SKM-1 treated with dmso at 0.1 percent for 144 hours (cell line): Measurements from ENCODE around the gene TEX13B.
A peak's percentile ranks its signal among the peaks of the same experiment; 100 is the strongest.
"Not testable (repeated sequence)": the region's sequence is repeated elsewhere in the genome, so short reads cannot be mapped to it uniquely, and the experiment has no call there.

ENCODE experiments used
- DNase-seq: peaks from one replicate; lab custom pipeline; 2025; ENCODE audit not compliant: unreplicated experiment; lab: John Stamatoyannopoulos, UW

TEX13B gene, protein sequence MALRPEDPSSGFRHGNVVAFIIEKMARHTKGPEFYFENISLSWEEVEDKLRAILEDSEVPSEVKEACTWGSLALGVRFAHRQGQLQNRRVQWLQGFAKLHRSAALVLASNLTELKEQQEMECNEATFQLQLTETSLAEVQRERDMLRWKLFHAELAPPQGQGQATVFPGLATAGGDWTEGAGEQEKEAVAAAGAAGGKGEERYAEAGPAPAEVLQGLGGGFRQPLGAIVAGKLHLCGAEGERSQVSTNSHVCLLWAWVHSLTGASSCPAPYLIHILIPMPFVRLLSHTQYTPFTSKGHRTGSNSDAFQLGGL

DNA sequence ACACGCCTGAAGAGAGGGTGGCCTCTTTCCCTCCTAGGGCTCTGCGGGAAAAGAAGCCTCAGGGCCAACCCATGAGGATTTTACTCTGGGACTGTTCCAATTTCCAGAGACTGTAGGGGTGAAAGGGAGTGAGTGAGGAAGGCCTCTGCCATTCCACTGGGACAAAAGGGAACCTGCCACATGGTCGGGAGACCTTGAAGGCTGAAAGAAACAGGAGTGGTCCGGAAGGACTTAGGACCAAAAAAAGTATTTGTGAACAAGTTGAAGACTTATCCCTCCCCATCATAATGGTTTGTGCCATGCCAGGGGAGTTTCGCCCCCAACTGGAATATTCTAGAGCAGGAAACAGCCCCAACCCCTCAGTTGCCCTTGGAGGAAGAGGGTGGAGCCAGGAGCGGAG is at the start of gene TEX13B:
Gene TEX13B, minus strand, starts transcription at position 15 of the 400 bp plus-strand sequence. CDS start 243 bp downstream, outside the sequence.
- no peak for DNase-seq

DNA sequence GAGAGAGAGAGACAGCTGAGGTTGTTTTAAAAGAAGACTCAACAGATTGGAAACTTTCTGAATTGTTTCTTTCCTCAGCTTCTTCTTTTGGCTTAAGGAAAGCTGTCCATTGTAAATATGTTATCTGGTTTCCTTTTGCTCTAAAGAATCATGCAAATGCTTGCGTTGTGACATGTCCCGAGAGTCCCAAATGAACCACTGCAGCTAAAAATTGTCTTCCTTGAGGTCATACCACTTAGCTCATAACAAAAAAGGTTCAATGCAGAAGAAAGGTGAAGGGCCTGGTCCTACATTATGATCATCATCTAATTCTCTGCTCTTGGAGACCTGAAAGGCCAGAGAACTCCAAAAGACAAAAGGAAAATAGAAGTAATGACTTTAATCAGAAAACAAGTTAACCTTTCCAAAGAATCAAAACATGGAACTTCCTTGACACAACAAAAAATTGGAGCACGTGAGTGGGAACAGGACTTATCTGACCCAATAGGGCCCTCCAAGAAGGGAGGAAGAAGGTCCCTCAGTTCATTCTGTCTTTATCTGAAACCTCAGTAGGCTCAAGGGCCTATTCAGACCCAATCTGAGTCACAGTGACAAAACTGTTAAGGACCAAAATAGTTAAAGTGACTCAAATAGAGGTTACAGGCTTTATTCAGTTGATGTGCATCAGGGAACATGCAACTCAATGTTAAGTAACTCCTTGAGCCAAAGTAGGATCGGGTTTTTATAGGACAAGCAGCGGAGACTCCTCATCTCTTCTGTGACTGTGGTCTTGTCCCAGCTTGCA is 48.0 kb upstream of the TEX13B start:
- DNase-seq = no peak

DNA sequence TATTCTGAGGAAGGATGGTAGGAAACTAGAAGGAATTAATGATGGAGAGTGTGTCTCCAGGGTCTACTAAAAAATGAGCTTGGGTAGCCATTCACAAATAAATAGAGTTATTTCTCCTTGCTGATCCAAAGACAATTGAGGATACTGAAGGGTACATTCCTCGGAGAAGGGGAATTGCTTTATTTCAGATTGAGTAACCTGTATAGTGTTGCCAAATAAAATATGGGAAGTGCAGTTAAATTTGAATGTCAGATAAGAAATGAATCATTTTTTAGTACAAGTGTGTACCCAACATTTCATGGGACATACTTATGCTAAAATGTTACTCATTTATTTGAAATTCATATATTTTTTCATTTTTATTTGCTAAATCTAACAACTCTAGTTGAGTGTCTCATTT is 46.7 kb upstream of the TEX13B start:
- no peak for DNase-seq

DNA sequence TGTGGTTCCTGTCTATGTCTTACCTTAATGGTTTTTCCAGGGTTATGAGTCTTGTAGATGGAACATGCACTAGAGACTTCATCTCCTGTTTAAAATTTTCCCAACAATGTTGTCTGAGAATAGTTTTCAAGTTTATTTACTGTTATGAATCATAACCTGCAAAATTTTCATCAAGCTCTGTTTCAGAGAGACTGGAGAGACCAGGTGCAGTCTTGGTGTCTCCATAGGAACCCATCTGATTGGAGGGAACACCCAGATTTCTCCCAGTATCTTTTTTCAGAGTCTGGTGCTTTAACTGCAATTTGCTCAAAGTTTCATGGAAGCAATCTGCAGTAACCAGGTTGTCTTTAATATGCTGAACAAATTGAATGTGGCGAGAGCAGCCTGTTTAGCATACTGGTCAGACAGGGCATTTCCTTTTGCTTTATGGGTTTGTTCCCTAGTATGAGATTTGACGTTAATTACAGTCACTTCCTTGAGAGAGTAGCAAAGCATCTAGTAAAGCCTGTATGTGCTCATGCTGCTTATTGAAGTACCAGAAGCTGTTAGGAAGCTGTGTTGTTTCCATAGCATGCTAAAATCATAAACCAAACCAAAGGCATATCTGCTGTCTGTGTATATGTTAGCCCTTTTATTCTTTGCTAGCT is 43.9 kb upstream of the TEX13B start:
- DNase-seq = no peak

DNA sequence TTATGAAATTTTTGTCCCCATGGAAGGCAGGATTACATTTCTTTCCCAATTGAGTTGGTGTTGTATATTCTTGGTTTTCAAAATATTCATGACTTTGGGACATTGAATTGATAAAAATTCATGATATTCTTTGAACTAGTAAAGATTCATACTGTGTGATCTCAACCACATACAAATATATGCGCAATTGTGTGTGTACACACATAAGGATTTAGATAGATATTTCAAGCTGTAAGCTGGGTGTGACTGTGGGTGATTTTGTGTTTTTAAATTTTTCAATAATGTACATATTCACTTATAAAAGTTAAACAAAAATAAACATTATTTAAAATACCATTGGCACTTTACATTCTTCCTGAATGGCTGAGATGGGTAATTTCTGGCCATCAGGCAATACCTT is 43.2 kb upstream of the TEX13B start:
- DNase-seq = no peak

DNA sequence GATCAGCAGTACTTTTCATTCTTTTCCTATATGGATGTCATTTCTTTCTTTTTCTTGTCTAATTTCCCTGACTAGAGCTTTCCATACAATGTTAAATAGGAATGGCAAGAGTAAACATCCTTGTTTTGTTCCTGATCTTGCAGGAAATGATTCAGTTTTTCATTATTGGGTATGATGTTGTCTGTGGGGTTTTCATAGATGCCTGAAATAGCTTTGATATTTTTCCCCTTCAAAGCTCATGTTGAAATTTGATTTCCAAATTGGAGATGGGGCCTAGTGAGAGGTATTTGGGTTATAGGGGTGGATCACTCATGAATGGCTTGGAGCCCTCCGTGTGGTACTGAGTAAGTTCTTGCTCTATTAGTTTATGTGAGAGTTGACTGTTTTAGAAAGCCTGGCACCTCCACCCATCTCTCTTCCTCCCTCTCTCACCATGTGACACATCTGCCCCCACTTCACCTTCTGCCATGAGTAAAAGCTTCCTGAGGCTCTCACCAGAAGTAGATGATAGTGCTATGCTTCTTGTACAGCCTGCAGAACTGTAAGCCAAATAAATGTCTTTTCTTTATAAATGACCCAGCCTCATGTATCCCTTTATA is 40.4 kb upstream of the TEX13B start:
- no peak for DNase-seq

DNA sequence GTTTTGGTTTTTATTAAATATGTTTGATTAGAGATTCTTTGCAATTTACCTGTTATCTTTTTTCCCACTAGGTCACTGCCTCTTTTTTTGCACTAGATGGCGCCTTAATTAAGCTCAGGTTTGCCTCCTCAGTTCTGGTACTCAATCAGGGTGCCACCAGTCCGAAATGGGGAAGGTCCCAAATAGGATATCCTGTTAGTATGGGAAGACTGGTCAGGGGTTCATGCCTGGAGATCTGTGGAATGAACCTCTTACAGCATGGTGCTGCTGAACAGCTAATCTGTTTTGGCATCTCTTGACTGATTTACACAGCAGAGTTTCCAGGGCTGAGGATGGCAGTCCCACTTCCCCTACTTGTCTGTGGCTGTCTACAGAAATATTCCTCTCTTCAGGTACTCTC is 38.5 kb upstream of the TEX13B start:
- no peak for DNase-seq

DNA sequence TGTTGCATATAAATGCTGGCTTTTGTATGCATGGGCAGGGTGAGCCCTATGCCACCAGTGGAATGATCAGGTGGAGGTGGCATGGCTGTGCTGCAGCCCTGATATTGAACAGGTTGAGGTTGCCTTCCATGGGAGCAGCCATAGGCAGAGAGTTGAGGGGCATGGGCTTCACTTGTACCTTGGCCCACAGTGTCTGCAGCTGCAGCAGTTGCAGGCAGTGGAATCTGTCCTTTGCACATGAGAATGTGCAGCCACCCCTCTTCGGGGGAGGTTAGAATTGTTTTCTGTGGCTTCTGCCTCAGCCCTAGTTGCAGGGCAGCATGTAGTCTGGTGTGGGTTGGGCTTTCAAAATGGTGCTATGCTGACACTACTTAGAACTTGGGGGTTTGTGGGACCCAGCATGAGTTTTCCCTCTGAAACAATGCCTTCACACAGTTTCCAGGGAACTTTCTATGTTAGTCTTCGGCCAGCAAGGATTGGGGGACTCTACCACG is 37.3 kb upstream of the TEX13B start:
- no peak for DNase-seq

DNA sequence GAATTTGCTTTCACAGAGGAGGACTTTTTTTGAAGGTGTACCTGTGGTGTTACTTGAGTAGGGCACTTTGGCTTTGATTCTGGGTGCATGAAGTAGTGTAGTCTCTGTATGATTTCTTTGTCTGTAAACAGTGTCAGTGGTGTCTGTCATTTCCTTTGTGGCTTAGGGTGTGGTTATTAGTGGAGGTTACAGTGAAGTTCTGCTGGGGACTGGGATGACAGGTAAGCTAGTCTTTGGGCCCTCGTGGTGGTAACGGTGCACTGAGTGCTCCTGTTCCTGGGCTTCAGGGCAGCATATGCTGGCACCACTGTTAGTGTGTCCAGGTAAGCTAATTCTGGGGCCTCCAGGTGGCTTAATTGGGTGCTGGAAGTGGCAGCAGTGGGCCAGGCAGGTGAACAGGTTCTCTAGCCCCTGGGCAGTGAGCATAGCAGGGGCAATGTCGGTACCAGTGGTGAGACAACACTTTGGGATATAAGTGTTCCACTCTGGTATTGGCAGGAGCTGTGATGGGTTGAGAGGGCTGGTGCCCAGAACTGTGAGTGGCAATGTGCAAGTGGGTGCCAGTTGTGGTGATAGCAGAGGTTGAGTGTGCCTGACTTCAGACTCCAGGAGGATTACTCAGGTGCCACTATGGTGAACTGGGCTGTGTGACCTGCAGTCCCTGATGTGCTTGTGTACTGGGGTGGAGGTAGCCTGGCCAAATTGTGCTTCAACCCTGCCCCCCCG is 36.6 kb upstream of the TEX13B start:
- DNase-seq = no peak

DNA sequence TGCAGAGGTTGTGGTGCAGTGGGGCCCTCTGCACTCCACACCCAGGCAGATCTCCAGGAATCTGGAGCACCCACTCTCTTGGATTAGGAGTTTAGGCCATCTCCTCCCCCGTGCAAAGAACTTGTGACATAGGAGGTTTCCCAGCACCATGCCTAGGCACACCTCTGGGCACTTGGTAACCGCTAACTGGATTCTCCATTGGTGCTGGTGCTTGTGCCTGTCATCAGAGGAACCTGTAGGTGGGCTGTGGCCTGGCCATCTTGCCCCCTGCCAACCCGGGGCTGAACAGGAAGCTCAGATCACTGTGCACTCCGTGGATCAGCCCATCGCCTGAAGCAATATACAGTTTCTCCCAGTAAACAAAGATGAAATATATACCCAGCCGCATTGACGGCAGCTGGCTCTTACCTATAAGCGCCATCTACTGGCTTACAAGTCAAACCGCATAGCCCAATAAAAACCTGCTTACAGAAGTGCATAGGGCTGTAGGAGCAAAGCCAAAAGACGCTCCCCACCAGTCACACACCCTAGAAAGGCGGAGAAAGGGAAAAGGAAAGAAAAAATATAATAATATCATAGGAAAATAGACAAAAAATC is 19.1 kb upstream of the TEX13B start:
- peak; percentile 8 for DNase-seq

DNA sequence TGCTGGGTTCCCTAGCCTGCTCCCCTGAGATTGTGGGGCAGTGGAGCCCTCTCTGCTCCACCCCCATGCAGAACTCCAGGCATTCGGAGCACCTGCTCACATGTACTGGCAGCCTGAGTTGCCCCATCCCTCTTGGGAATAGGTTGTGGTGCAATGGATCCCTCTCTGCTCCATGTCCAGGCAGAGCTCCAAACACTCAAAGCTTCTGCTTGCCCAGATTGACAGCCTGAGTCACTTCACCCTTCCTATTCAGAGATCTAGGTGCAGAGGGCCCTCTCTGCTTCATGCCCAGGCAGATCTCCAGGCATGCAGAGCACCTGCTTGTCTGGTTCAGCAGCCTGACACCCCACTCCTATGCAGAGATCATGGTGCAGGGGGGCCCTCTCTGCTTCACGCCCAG is 18.6 kb upstream of the TEX13B start:
- DNase-seq = no peak

DNA sequence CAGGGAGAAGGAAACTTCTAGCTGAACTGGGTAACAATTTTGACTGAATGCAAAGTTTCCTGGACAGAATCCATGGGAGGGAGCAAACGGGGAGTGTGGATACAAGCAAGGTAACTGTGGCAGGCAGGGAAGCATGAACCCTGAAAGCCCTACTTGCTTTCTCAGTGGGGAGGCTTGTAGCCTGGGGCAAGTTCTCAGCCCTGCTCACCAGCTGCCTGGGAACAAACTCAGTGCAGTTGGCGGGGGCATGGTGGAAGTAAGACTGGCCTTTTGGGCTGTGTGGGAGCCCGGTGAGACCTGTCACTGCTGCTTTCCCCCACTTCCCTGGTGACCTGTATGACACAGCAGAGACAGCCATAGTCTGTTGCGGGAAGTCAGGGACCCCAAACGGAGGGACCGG is 14.0 kb upstream of the TEX13B start:
- no peak for DNase-seq

DNA sequence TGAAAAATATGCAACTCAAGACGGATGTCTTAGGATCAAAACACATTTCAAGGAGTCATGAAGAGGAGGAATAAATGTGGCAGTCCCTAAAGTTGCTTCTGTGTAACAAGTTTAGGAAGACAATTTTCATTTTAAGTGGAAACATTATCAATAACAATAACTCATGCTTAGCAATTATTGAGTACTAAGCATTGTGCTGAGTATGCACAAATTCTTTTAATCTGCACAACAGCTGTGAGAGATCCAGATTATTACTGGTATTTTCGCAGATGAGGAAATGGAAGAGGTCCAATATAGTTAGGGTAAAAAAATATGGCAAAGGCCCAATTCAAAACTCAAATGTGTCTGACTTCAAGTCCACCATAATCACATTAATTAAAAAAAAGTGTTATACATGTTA is 2.9 kb upstream of the TEX13B start:
- no peak for DNase-seq

DNA sequence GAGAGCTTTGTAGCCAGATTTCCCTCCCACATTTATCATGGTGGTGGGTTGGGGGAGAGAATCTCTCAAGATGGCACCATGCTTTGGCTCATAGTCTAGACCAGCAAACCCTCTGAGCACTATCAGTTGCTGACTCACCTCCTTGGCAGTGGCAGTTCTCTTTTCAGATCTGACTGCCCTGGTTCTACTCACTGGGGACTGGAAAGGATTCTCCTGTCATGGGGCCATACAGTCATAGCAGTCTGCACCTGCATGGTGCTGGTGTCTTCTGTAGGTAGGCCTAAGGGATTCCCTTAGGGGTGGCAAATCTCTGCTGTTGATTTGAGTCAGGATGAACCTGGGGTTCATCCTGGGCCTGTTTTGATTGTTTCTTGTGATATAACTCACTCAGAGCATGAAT is 2.6 kb downstream of the TEX13B start:
- no peak for DNase-seq

DNA sequence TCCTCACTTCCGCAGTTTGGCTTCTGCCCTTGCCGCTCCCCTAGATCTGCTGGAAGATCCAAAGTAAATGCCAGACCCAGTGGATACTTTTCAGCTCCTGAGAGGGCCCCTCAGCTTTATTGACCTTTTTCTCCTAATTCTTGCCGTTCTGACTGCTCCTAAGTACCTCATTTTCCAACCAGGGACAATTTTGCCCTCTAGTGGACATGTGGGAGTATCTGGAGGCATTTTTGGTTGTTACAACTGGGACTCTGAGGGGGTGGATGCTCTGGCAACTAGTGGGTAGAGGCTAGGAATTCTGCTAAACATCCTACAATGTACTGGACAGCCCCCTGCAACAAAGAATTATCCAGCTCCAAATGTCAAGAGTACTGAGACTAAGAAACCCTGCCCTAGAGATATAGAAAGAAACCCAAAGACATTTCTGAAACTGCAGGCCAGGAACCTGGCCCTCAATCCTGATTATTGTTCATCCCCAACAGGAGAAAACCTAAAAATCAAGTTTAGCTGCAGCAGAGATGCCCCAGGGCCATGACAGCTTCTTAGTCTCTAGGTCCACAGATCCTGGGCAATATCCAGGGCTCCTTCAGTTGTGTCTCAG is 3.4 kb downstream of the TEX13B start:
- DNase-seq = peak; percentile 0

DNA sequence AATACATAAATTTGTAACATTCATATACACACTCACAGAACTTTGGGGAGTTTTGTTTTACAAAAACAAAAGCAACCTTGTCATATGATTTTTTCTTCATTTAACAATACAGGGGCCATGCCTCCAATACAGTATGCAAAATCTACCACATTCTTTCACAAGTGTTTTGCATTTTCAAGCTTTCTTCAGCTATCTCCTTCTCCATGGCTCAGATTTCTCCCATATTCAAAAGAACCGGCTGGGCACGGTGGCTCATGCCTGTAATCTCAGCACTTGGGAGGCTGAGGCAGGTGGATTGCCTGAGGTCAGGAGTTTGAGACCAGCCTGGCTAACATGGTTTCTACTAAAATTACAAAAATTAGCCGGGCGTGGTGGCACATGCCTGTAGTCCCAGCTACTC is 4.1 kb downstream of the TEX13B start:
- DNase-seq = no peak

DNA sequence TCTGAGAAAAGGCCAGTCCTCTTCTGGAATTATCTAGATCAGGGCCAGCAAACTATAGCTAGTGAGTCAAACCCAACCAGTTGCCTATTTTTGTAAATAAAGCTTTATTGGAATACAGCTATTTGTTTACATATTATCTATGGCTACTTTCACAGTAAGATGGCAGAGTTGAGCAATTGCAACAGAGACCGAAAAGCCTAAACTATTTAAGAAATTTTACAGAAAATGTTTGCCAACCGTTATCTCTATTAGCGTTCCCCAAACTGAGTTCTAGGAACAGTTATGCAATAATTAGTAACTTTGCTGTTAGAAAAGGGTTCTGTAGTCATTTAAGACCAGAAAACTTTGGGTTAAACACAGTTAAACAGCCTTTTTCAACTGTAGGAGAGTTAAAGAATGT is 10.5 kb downstream of the TEX13B start:
- DNase-seq = no peak

DNA sequence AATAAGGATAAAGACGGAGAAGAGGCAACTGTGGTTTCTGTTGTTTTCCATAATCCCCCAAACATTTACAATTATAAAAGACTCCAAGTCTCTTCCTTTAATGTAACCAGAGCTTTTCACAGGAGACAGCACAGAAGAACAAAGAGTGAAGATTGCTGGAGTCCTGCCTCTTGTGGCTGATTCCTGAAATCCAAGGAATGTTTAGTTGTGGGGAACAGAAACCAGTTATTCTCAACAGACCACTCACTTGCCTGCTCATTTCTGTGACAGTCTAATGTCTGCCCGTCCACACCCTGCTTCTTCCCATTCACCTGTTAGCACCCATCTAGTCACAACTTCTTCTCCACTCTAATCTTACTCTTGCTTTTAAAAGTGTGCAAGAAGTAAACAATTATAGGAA is 12.1 kb downstream of the TEX13B start:
- DNase-seq = no peak

DNA sequence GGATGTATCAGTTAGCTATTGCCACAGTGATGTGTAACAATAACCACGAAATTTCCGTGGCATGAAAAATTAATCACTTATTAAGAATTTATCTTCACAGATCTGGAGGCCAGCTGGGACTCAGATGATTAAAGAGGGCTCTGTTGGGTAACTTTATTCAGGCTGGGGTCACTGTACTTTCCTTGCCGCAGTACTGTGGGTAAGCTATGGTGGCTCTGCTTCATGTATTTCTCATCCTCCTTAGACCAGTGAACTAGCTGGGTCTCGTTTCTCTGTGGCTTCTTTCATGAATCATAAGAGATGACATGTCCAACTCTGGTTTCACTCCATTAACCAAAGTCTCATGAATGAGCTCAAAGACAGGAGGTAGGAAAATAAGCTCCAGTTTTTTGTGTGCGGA is 13.5 kb downstream of the TEX13B start:
- no peak for DNase-seq

DNA sequence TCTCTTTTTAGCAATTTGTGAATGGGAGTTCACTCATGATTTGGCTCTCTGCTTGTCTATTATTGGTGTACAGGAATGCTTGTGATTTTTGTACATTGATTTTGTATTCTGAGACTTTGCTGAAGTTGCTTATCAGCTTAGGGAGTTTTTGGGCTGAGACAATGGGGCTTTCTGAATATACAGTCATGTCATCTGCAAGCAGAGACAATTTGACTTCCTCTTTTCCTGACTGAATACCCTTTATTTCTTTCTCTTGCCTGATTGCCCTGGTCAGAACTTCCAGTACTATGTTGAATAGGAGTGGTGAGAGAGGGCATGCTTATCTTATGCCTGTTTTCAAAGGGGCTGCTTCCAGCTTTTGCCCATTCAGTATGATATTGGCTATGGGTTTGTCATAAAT is 26.8 kb downstream of the TEX13B start:
- DNase-seq = not testable (repeated sequence)
